Keratinocyte (primary cell): Measurements from ENCODE around the gene SLC39A8.

Source experiments
- CTCF ChIP-seq, 3 experiments: IDR thresholded peaks in 1 of 3; conservative IDR thresholded peaks in 1 of 3; optimal IDR thresholded peaks in 1 of 3; 2 replicates in 2 of 3; 3 replicates in 1 of 3; pipeline versions ENCODE3 to v1.5.1; 2011; ENCODE audit warnings: low read length in 3 of 3, mild to moderate bottlenecking in 3 of 3, moderate library complexity in 2 of 3, control low read depth in 1 of 3, inconsistent platforms in 1 of 3; ENCODE audit not compliant: insufficient read depth in 2 of 3; ENCODE audit errors: extremely low read depth in 1 of 3
- EZH2 ChIP-seq: IDR thresholded peaks from one replicate; pipeline ENCODE4 v1.6.1; 2012; ENCODE audit warnings: inconsistent platforms, mild to moderate bottlenecking, low read length, moderate library complexity

DNA sequence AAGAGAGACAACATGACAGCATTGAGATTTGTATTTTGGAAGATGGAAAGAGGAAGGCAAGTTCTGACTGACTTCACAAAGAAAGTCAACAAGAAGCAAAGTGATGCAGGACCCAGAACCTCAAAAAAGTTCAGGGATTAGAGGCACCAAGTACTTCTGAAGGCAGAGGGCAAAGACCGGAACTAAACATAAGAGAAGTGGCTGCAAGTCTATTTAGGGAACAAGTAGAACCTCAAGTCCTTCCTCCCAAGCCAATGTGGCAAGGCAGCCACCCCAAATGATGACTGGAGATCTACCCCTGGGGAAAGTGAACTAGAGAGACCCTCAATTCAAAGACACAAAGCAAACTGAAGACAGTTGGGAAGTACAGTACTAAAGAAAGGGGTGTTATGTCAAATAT lies 46.6 kb downstream of the SLC39A8 start:
- TF ChIP-seq CTCF (optimal IDR thresholded peaks at IDR 0.05 in 1 of 3, IDR thresholded peaks at IDR 0.05 in 1 of 3, conservative IDR thresholded peaks at IDR 0.05 in 1 of 3; ENCODE audit: extremely low read depth in 1 of 3, insufficient read depth in 2 of 3, low read length in 3 of 3) (no peak), EZH2 (no peak)
